HCT116 (cell line): ENCODE data around the gene STK38L. TPM values are rescaled to one million over a fixed set of nuclear protein-coding genes. Genes with fewer than 3 reads are reported as not detected.

ENCODE experiments used
- ATAC-seq: fragments of 200-7000 bp; cut with Tn5 transposase; 2 replicates; pipeline ENCODE4 v1.9.1; 2020; ENCODE audit warnings: mild to moderate bottlenecking, moderate library complexity
- BruUV-seq: library from RNA; stranded (reverse); fragments of 400-500 nt; replicated peaks from 2 replicates; lab custom pipeline; 2021; lab: Mats Ljungman, UMichigan
- CTCF ChIA-PET: fragments of 300-600 bp; sonication (Branson Sonifier 250); formaldehyde crosslinking; loops from one replicate; lab custom pipeline; 2021; ENCODE audit warnings: antibody characterized with exemption; lab: Charles Lee
- POLR2A ChIA-PET: fragments of 300-600, 350-600 bp; sonication (Branson Sonifier 250); formaldehyde crosslinking; loops from one replicate; lab custom pipeline; 2021; ENCODE audit warnings: antibody characterized with exemption; lab: Charles Lee
- RAD21 ChIA-PET, 2 experiments: fragments of 300-600 bp; sonication (Branson Sonifier 250); formaldehyde crosslinking; loops; one replicate each; lab custom pipeline; 2023; ENCODE audit warnings: low total read pairs in 2 of 2; ENCODE audit not compliant: uncharacterized antibody in 2 of 2, unreplicated experiment in 2 of 2, low non-redundant PET in 1 of 2; lab: Charles Lee
- DNase-seq: peaks from one replicate; pipeline ENCODE4 v3.0.0-alpha.2; 2010; ENCODE audit warnings: low read depth, low spot score
- H2AFZ ChIP-seq: fragments of 200-600 bp; shearing (Covaris generic), sonication (generic); 2 replicates; pipeline ENCODE4 v1.6.1; 2017; ENCODE audit warnings: low read depth, mixed run types, mixed read lengths, antibody characterized with exemption, low read length; ENCODE audit not compliant: poor library complexity, severe bottlenecking
- H3K27ac ChIP-seq: 2 replicates; pipeline ENCODE4 v1.5.1; 2012; ENCODE audit warnings: low read depth, low read length
- H3K27me3 ChIP-seq: fragments of 200-600 bp; sonication (generic); 2 replicates; pipeline ENCODE4 v1.6.1; 2016; ENCODE audit warnings: mixed run types, low read length, mixed read lengths; ENCODE audit not compliant: insufficient read depth
- H3K36me3 ChIP-seq, 2 experiments: fragments of 200-500 bp in 1 of 2; fragments of 200-600 bp in 1 of 2; sonication (Bioruptor generic) in 1 of 2; sonication (generic) in 1 of 2; 2 replicates each; pipeline versions ENCODE4 v1.5.1 to v1.6.1; 2014 to 2016; ENCODE audit warnings: low read length in 2 of 2, inconsistent platforms in 1 of 2, mixed read lengths in 1 of 2, mixed run types in 1 of 2; ENCODE audit not compliant: insufficient read depth in 2 of 2, control insufficient read depth in 1 of 2
- H3K4me1 ChIP-seq, 2 experiments: fragments of 200-600 bp in 1 of 2; sonication (generic) in 1 of 2; 2 replicates each; pipeline versions ENCODE4 v1.5.1 to v1.6.1; 2012 to 2017; ENCODE audit warnings: low read length in 2 of 2, inconsistent platforms in 1 of 2, mild to moderate bottlenecking in 1 of 2, mixed read lengths in 1 of 2, mixed run types in 1 of 2, moderate library complexity in 1 of 2; ENCODE audit not compliant: insufficient read depth in 2 of 2, control insufficient read depth in 1 of 2
- H3K4me2 ChIP-seq: fragments of 200-600 bp; sonication (generic); 2 replicates; pipeline ENCODE4 v1.6.1; 2017; ENCODE audit warnings: mixed run types, low read length, mixed read lengths
- H3K4me3 ChIP-seq, 2 experiments: fragments of 200-600 bp in 1 of 2; sonication (generic) in 1 of 2; replicated peaks in 1 of 2; 2 replicates each; pipeline ENCODE4 v1.5.1; 2011 to 2016; ENCODE audit warnings: low read length in 2 of 2, control low read depth in 1 of 2, low read depth in 1 of 2, mild to moderate bottlenecking in 1 of 2, mixed read lengths in 1 of 2, mixed run types in 1 of 2
- H3K79me2 ChIP-seq: fragments of 200-600 bp; sonication (generic); 2 replicates; pipeline ENCODE4 v1.6.1; 2017; ENCODE audit warnings: mild to moderate bottlenecking, mixed run types, low read length, moderate library complexity, mixed read lengths; ENCODE audit not compliant: insufficient read depth
- H3K9ac ChIP-seq: fragments of 200-600 bp; sonication (generic); 2 replicates; pipeline ENCODE4 v1.6.1; 2016; ENCODE audit warnings: low read length, mixed read lengths
- H3K9me2 ChIP-seq: fragments of 200-600 bp; sonication (generic), shearing (Covaris generic); 2 replicates; pipeline ENCODE4 v1.6.1; 2017; ENCODE audit warnings: mixed run types, mild to moderate bottlenecking, moderate library complexity; ENCODE audit not compliant: insufficient read depth
- H3K9me3 ChIP-seq, 2 experiments: fragments of 200-500 bp in 1 of 2; fragments of 200-600 bp in 1 of 2; sonication (Bioruptor generic) in 1 of 2; sonication (generic) in 1 of 2; 2 replicates each; pipeline ENCODE4 v1.6.1; 2014 to 2017; ENCODE audit warnings: low read length in 2 of 2, mixed read lengths in 2 of 2, inconsistent platforms in 1 of 2, low read depth in 1 of 2, mild to moderate bottlenecking in 1 of 2, mixed run types in 1 of 2, moderate library complexity in 1 of 2; ENCODE audit not compliant: control insufficient read depth in 1 of 2, insufficient read depth in 1 of 2
- H4K20me1 ChIP-seq: fragments of 200-600 bp; sonication (generic), shearing (Covaris generic); 2 replicates; pipeline ENCODE4 v1.6.1; 2017; ENCODE audit warnings: mixed run types, mild to moderate bottlenecking, moderate library complexity; ENCODE audit not compliant: insufficient read depth
- CBX3 ChIP-seq: IDR thresholded peaks from 2 replicates; pipeline ENCODE4 v1.6.1; 2012; ENCODE audit warnings: low read depth
- CEBPB ChIP-seq: IDR thresholded peaks from 2 replicates; pipeline ENCODE4 v1.6.1; 2012; ENCODE audit warnings: low read depth
- EGR1 ChIP-seq: IDR thresholded peaks from 2 replicates; pipeline ENCODE4 v1.6.1; 2012; ENCODE audit warnings: low read depth
- ELF1 ChIP-seq: IDR thresholded peaks from 2 replicates; pipeline ENCODE4 v1.6.1; 2012; ENCODE audit warnings: low read depth, borderline replicate concordance
- EZH2phosphoT487 ChIP-seq: fragments of 200-600 bp; IDR thresholded peaks from 2 replicates; pipeline ENCODE4 v1.6.1; 2018; ENCODE audit warnings: antibody characterized with exemption, borderline replicate concordance
- POLR2A ChIP-seq: IDR thresholded peaks from 2 replicates; pipeline ENCODE4 v1.7.0; 2011; ENCODE audit warnings: borderline replicate concordance; ENCODE audit not compliant: insufficient read depth, insufficient read length; ENCODE audit errors: extremely low read depth
- POLR2AphosphoS5 ChIP-seq: IDR thresholded peaks from 2 replicates; pipeline ENCODE4 v1.6.1; 2011; ENCODE audit warnings: mild to moderate bottlenecking, low read depth, low read length, moderate library complexity
- REST ChIP-seq: IDR thresholded peaks from 2 replicates; pipeline ENCODE4 v1.6.1; 2012; ENCODE audit warnings: low read depth
- YY1 ChIP-seq: IDR thresholded peaks from 2 replicates; pipeline ENCODE4 v1.6.1; 2011; ENCODE audit warnings: low read length, low read depth, moderate library complexity, mild to moderate bottlenecking; ENCODE audit not compliant: insufficient replicate concordance; ENCODE audit errors: extremely low read depth
- intact Hi-C: fragments of 100-400 bp; cut with micrococcal nuclease; formaldehyde crosslinking; loops from 2 replicates; pipeline ENCODE4 v1.10.0; 2022
- total RNA-seq: library from RNA; stranded (reverse); gene quantifications from one replicate; pipeline ENCODE4 v1.2.1, GENCODE V29; 2021; ENCODE audit not compliant: unreplicated experiment
- TF ChIP-seq, protein P1 (sequence below): IDR thresholded peaks from 2 replicates; pipeline ENCODE4 v1.6.1; 2012
- TF ChIP-seq, protein P2 (sequence below): IDR thresholded peaks from 2 replicates; pipeline ENCODE4 v1.6.1; 2012

The STK38L gene
- total RNA-seq, 1 experiment from 2014 or later = 23.9 TPM

DNA sequence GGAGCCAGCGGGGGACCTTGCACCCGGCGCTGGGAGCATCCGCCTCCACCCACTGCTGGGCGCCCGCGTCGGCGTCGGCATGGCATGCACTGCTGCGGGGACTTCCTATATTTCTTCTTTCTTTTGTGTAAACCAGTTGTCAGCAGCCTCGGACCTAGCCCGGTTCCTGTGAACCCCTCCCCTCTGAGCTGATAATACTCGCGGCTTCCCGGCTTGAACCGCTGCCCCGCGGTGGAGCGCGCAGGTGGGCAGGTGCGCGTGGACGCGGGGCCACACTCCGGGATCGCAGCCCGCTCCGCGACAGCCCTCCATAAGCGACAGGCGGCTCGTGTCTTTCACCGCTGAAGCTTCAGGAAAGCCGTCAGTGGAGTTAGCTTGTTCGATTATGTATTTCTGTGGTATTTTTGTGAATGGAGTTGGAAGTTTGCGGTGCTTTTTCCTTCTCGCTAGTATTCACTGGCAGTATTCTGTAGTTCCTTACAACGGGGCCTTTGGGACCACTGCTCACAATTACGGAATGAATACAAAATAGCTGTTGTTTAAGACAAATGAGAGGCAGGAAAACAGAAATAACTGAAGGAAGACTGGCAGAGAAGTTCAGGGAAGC, 89.4 kb downstream of the STK38L start:
- peak overlapping the region; percentile 70 for H3K9ac ChIP-seq
- H3K9me2 ChIP-seq = no peaks in the 10 kb centered on the region
- H3K4me3 ChIP-seq = peak overlapping the region; percentile 61 to 78
- H2AFZ ChIP-seq = peak overlapping the region; percentile 79
- no TSS peak for BruUV-seq
- H3K79me2 ChIP-seq = peaks cover 14% of the 10 kb centered on the region
- TF ChIP-seq POLR2AphosphoS5 = no peak
- TF ChIP-seq POLR2A = no peak
- TF ChIP-seq ELF1 = no peak
- no peak for TF ChIP-seq CEBPB
- no peak for TF ChIP-seq EZH2phosphoT487
- no peak for TF ChIP-seq YY1
- TF ChIP-seq, protein P1, sequence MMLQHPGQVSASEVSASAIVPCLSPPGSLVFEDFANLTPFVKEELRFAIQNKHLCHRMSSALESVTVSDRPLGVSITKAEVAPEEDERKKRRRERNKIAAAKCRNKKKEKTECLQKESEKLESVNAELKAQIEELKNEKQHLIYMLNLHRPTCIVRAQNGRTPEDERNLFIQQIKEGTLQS = no peak
- 0 out of 2 replicates have a peak, but pooled peaks have one; percentile 22 for TF ChIP-seq EGR1
- TF ChIP-seq CBX3 = no peak
- TF ChIP-seq, protein P2, sequence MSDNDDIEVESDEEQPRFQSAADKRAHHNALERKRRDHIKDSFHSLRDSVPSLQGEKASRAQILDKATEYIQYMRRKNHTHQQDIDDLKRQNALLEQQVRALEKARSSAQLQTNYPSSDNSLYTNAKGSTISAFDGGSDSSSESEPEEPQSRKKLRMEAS = peak; percentile 62; the same call in 1 of the 2 replicates
- TF ChIP-seq REST = no peak
- DNase-seq = no peak
- intact Hi-C loops = no loop called here
- no peaks in the 10 kb centered on the region for H3K9me3 ChIP-seq
- RAD21 ChIA-PET = no interaction called here
- peaks cover 15 to 31% of the 10 kb centered on the region in 2 experiments for H3K4me1 ChIP-seq
- POLR2A ChIA-PET = interaction anchor here (1.2 kb wide), 1 partner anchor 8 kb away, joined by 3 read pairs; no protein-coding TSS in a partner anchor
- peak; percentile 62 for ATAC-seq
- H3K36me3 ChIP-seq = no peaks in the 10 kb centered on the region
- H3K4me2 ChIP-seq = peak overlapping the region; percentile 95
- no peaks in the 10 kb centered on the region for H3K27me3 ChIP-seq
- no peaks in the 10 kb centered on the region for H4K20me1 ChIP-seq
- CTCF ChIA-PET = interaction anchor here (0.7 kb wide), 1 partner anchor 399 kb away, joined by 3 read pairs; no protein-coding TSS in a partner anchor
- peak overlapping the region; percentile 55; the same call in 1 of the 2 replicates for H3K27ac ChIP-seq
